Breast epithelium (tissue), 4 donors: ENCODE results near the gene PRRT1. TPM values are rescaled to one million over a fixed set of nuclear protein-coding genes. Genes with fewer than 3 reads are reported as not detected.
A peak's percentile ranks its signal among the peaks of the same experiment; 100 is the strongest.
"Not testable (repeated sequence)": the region's sequence is repeated elsewhere in the genome, so short reads cannot be mapped to it uniquely, and the experiment has no call there.

ENCODE experiments used
- DNase-seq, 2 donors: peaks; one replicate each; pipeline ENCODE4 v3.0.0-alpha.2; 2019; ENCODE audit warnings: low spot score in 2 of 2
- H3K27ac ChIP-seq, 2 donors: fragments of 200-600 bp; sonication (generic) in 1 of 2; one replicate each; pipeline ENCODE4 v1.5.1; 2016 to 2019; ENCODE audit warnings: mild to moderate bottlenecking in 1 of 2
- H3K27me3 ChIP-seq, 2 donors: fragments of 200-600 bp; sonication (generic) in 1 of 2; one replicate each; pipeline versions ENCODE4 v1.5.1 to v1.6.0; 2017 to 2019; ENCODE audit warnings: control low read depth in 1 of 2, mild to moderate bottlenecking in 1 of 2
- H3K36me3 ChIP-seq: fragments of 200-600 bp; one replicate; pipeline ENCODE4 v1.5.1; 2019
- H3K4me1 ChIP-seq, 2 donors: fragments of 200-600 bp; sonication (generic); one replicate each; pipeline ENCODE4 v1.5.1; 2016 to 2019; ENCODE audit warnings: control low read depth in 1 of 2
- H3K4me3 ChIP-seq, 3 donors: fragments of 200-600 bp; sonication (generic); 1 replicate in 2 of 3; 2 replicates in 1 of 3; pipeline ENCODE4 v1.5.1; 2016 to 2019; ENCODE audit warnings: mild to moderate bottlenecking in 3 of 3, moderate library complexity in 2 of 3
- H3K9me3 ChIP-seq, 2 donors: fragments of 200-600 bp; sonication (generic) in 1 of 2; one replicate each; pipeline ENCODE4 v1.5.1; 2016 to 2019; ENCODE audit warnings: control low read depth in 1 of 2
- POLR2A ChIP-seq: fragments of 450-650 bp; IDR thresholded peaks from one replicate; pipeline ENCODE4 v1.6.1; 2016; ENCODE audit warnings: antibody characterized with exemption, mild to moderate bottlenecking, moderate library complexity
- POLR2AphosphoS5 ChIP-seq, 3 donors: sonication (generic); formaldehyde crosslinking; IDR thresholded peaks; one replicate each; pipeline ENCODE4 v1.6.1; 2017; ENCODE audit warnings: antibody characterized with exemption in 3 of 3
- intact Hi-C: fragments of 100-400 bp; cut with DNase I; formaldehyde crosslinking; loops from one replicate; pipeline ENCODE4 v1.15.1; 2023; ENCODE audit warnings: low total_unique reads
- total RNA-seq, 3 donors: library from RNA; depleted of rRNA; stranded (reverse); fragments of >200 nt; gene quantifications; one replicate each; pipeline ENCODE4 v1.1.0, GENCODE V29; 2016
- TF ChIP-seq, protein P1 (sequence below), 3 donors: fragments of 450-650 bp; IDR thresholded peaks; one replicate each; pipeline ENCODE4 v1.5.1; 2016 to 2017; ENCODE audit warnings: antibody characterized with exemption in 3 of 3, mild to moderate bottlenecking in 3 of 3, moderate library complexity in 3 of 3

Gene PRRT1
- total RNA-seq, 3 donors from 2014 or later = 0.48 to 2.8 (median 1.3) TPM

DNA sequence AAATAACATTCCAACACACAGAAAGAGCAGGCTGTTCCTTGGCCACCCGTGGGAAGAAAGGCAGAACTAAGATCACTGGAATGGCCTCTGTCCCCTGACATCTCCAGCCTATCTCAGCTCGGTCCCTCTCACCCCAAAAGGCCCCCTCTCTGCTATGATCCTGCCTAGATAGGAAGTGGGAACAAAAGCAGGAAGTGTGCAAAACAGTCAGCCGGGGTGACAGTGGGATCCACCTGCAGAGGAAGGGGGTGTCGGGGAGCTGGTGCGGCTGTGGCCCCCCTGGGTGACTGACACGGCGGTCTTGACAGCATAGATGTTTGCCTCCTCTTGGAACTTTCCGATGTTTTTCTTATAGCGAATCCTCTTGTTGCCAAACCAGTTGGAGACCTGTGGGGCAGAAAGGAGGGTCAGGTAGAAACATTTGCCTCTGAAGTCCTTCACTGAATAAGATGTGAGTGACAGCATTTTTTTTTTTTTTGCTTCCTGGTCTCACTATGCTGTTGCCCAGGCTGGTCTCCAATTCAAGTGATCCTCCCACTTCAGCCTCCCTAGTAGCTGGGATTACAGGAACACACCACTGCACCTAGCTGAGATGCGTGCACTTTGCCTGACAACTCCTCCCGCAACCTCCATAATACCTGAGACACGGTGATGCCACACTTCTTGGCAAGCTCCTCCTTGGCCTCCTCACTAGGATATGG, 35.4 kb upstream of the PRRT1 start:
- Histone ChIP-seq H3K36me3 (no peaks in the 10 kb centered on the region), H3K4me3 (no peak overlapping the region), H3K27me3 (no peaks in the 10 kb centered on the region), H3K9me3 (no peaks in the 10 kb centered on the region), H3K4me1 (peaks cover 0 to 6% of the 10 kb centered on the region in 2 donors), H3K27ac (peak overlapping the region; percentile 97 to 98)
- intact Hi-C loops = no loop called here
- no peak for DNase-seq
- TF ChIP-seq, protein P1, sequence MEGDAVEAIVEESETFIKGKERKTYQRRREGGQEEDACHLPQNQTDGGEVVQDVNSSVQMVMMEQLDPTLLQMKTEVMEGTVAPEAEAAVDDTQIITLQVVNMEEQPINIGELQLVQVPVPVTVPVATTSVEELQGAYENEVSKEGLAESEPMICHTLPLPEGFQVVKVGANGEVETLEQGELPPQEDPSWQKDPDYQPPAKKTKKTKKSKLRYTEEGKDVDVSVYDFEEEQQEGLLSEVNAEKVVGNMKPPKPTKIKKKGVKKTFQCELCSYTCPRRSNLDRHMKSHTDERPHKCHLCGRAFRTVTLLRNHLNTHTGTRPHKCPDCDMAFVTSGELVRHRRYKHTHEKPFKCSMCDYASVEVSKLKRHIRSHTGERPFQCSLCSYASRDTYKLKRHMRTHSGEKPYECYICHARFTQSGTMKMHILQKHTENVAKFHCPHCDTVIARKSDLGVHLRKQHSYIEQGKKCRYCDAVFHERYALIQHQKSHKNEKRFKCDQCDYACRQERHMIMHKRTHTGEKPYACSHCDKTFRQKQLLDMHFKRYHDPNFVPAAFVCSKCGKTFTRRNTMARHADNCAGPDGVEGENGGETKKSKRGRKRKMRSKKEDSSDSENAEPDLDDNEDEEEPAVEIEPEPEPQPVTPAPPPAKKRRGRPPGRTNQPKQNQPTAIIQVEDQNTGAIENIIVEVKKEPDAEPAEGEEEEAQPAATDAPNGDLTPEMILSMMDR (IDR thresholded peaks at IDR 0.05) = no peak
- TF ChIP-seq POLR2AphosphoS5 (IDR thresholded peaks at IDR 0.05) (no peak), POLR2A (no peak)

DNA sequence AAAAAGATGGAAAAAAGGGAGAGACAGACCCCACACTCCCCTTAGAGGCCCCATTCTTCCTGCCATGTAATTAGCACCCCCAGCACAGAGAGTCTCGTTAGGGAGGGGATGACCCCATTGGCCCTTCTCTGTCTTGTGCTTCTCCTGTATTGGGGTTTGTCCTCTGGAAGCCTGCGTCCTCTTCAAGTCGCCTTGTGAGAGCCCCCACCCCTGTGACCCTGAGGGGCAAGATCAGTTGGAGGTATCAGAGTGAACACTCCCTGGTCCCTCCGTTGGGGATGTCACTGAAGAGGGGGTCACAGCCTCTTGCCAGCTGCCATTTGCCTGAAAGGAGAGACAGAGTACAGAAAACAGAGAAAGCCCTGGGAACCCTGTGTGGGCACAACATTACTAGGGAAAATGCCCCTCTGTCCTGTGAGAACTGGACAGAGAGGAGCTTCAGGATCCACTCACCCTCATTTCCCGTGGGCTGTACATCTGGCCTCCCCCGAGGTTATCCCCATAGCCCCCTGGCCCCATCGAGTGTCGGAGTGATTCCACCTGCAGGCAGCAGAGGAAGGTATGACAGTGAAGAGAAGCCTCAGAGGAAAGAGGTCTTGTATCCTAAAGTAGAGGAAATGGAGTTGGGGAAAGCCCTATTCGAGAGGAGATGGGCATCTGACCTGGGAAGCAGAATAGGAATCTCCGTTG, 34.6 kb upstream of the PRRT1 start:
- H3K36me3 ChIP-seq = not testable (repeated sequence)
- H3K27ac ChIP-seq = peak overlapping the region; percentile 97 to 98

DNA sequence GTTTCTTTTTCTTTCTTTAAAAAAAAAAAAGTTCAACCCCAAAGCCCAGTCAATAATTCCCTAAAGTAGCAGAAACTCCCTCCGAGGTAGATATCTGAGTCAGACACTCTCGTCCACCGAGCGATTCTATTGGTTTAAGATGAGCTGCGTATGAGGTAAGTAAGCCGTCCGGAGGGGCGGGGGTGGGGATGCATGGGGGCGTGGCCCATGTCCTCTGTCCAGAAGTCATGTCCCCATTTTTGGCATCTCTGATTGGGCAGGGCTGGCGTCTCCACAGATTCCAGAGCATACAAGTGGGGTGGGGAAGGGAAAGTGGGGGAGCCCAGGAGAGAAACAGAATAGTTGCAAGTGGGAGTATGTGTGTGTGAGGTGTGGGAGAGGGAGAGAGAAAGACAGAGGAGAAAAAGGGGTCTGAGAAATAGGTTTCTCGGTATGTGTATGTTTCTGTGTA, 34.0 kb upstream of the PRRT1 start:
- H3K27me3 ChIP-seq, H3K9me3 ChIP-seq, intact Hi-C loops, H3K4me1 ChIP-seq, H3K4me3 ChIP-seq, H3K36me3 ChIP-seq: not testable (repeated sequence)
- H3K27ac ChIP-seq = peak overlapping the region; percentile 97 to 98
- DNase-seq = peak; percentile 74 to 79

More for the DNA sequence above, 34.6 kb upstream of the PRRT1 start:
- H3K9me3 ChIP-seq, intact Hi-C loops, H3K4me3 ChIP-seq, DNase-seq, H3K4me1 ChIP-seq, H3K27me3 ChIP-seq: not testable (repeated sequence)

DNA sequence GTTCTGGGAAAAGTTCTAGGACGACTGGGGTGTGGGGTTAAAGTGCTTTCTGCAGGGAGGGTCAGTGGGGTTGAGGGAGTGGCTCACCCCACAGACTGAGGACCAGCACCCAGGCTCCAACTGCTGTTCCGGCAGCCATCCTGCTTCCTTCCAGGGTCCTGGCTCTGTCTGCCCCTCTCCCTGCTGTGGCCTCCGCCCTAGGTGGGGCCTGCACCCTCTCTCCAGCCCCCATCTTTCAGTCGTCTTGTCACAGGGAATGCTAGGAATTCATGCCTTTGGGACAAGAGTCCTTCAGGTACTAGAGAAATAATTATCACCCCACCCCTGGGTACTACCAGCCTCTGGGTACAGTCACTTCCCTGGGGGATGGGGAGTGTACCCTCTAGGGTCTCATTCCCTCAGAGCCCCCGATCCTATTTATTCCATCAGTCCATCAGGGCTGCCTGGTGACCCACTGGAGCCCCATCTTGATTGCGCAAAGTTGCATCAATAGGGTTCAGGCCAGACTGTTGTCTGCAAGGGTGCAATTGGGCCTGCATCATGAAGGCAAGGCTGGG, 32.4 kb upstream of the PRRT1 start, which contains the start of gene AGER:
Gene AGER (minus strand): TSS at position 170 of the 557 bp plus-strand sequence. CDS start 31 bp downstream, at position 139.
- Histone ChIP-seq H3K9me3 (no peaks in the 10 kb centered on the region), H3K36me3 (no peaks in the 10 kb centered on the region), H3K4me1 (peaks cover 0 to 6% of the 10 kb centered on the region in 2 donors), H3K4me3 (no peak within 1 kb of the TSS), H3K27ac (peak within 1 kb of the TSS; percentile 42 to 75), H3K27me3 (no peaks in the 10 kb centered on the region)
- DNase-seq = no peak
- intact Hi-C loops = no loop called here
- TF ChIP-seq, protein P1 (IDR thresholded peaks at IDR 0.05) = no peak
- TF ChIP-seq POLR2A = no peak
- TF ChIP-seq POLR2AphosphoS5 (IDR thresholded peaks at IDR 0.05) = no peak

DNA sequence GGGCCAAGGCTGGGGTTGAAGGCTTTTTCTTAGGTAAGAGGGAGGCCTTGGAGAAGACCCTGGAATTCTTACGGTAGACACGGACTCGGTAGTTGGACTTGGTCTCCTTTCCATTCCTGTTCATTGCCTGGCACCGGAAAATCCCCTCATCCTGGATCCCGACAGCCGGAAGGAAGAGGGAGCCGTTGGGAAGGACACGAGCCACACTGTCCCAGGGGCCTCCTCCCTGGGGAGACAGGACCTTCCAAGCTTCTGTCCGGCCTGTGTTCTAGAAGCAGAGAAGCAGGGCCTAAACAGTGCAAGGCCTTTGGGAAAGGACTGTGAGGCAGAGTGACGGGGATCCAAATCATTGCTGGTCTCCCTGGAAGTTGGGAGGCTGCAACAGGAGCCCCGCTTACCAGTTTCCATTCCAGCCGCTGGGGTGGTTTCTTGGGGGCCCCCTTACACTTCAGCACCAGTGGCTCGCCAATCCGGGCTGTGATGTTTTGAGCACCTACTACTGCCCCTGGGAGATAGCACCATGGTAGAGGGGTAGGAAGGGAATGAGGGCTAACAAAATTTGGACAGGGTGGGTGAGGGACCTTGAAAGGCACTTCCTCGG, 31.8 kb upstream of the PRRT1 start:
- no peak for DNase-seq
- no peaks in the 10 kb centered on the region for H3K9me3 ChIP-seq
- H3K36me3 ChIP-seq = no peaks in the 10 kb centered on the region
- peaks cover 0 to 10% of the 10 kb centered on the region in 2 donors for H3K4me1 ChIP-seq
- TF ChIP-seq POLR2A = no peak
- TF ChIP-seq, protein P1 (IDR thresholded peaks at IDR 0.05) = no peak
- no peak for TF ChIP-seq POLR2AphosphoS5 (IDR thresholded peaks at IDR 0.05)
- H3K4me3 ChIP-seq = no peak overlapping the region
- no peaks in the 10 kb centered on the region for H3K27me3 ChIP-seq
- H3K27ac ChIP-seq = peak overlapping the region; percentile 40 to 75
- intact Hi-C loops = no loop called here
